ENCODE measurements around the gene GFAP. TPM values are rescaled to one million over a fixed set of nuclear protein-coding genes. Genes with fewer than 3 reads are reported as not detected.

Gene GFAP
- total RNA-seq, 1 donor from 2014 or later, result not detected

DNA sequence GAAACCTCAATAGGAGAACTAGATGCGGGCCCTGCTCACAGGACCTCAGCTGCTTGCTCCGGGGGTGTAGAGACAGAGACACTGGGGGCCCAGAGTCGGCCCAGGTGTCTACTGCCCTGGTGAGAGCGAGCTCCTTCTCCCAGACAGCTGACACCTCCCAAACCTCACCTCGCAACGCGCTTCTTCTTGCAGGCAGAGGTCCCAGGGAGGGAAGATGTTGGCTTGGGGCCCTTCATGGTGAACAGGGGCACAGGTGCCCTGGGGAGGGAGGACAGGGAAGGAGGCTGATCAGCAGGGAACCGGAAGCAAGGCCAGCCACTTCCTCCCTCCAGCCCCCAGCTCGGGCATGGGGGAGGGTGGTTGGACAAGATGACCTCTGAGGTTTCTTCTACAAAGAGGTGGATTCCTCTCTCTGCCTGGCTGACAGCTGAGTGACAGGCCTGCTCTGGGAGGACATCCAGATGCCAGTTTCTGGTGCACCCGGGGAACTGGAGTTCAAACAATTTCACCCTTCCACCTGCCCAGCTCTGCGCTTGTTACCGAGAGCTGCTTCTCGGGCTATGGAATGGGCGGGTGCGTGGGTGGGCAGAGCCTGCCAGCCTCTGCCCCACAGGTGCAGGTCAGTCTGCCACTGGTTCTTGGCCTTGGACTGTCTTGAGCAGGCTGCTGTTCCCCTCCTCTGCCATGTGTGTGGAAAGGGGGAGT, 11.7 kb upstream of the GFAP start:
- no peak for DNase-seq (ENCODE audit: low read depth)
- Histone ChIP-seq H3K9me3 (ENCODE audit: insufficient read depth, low read depth, low read length) (no peaks in the 10 kb centered on the region), H3K36me3 (ENCODE audit: insufficient read depth, low read length) (peaks cover 6% of the 10 kb centered on the region), H3K4me2 (ENCODE audit: low read length) (no peak overlapping the region), H3K79me2 (ENCODE audit: insufficient read depth, low read length) (no peaks in the 10 kb centered on the region), H3K4me3 (ENCODE audit: insufficient read depth, low read depth, low read length) (no peak overlapping the region), H2AFZ (ENCODE audit: low read depth, low read length) (no peak overlapping the region), H4K20me1 (ENCODE audit: insufficient read depth, low read length) (no peaks in the 10 kb centered on the region), H3K4me1 (ENCODE audit: insufficient read depth, low read length) (no peaks in the 10 kb centered on the region), H3K9ac (ENCODE audit: low read length) (no peak overlapping the region), H3K27me3 (ENCODE audit: insufficient read depth, low read length) (no peaks in the 10 kb centered on the region), H3K27ac (ENCODE audit: low read depth, low read length) (no peak overlapping the region)
- TF ChIP-seq EZH2 (IDR thresholded peaks at IDR 0.05; ENCODE audit: insufficient read depth, low read length), result no peak
- TF ChIP-seq, protein P1, sequence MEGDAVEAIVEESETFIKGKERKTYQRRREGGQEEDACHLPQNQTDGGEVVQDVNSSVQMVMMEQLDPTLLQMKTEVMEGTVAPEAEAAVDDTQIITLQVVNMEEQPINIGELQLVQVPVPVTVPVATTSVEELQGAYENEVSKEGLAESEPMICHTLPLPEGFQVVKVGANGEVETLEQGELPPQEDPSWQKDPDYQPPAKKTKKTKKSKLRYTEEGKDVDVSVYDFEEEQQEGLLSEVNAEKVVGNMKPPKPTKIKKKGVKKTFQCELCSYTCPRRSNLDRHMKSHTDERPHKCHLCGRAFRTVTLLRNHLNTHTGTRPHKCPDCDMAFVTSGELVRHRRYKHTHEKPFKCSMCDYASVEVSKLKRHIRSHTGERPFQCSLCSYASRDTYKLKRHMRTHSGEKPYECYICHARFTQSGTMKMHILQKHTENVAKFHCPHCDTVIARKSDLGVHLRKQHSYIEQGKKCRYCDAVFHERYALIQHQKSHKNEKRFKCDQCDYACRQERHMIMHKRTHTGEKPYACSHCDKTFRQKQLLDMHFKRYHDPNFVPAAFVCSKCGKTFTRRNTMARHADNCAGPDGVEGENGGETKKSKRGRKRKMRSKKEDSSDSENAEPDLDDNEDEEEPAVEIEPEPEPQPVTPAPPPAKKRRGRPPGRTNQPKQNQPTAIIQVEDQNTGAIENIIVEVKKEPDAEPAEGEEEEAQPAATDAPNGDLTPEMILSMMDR (IDR thresholded peaks at IDR 0.05; ENCODE audit: insufficient read depth, low read depth, low read length), result no peak
- no peak overlapping the region for H3K27ac Mint-ChIP-seq (ENCODE audit: unreplicated experiment)
- no peaks in the 10 kb centered on the region for H3K4me1 Mint-ChIP-seq (ENCODE audit: low read depth, unreplicated experiment)
- H3K36me3 Mint-ChIP-seq (ENCODE audit: low read depth, unreplicated experiment), result no peaks in the 10 kb centered on the region
- peaks cover 27% of the 10 kb centered on the region for H3K27me3 Mint-ChIP-seq (ENCODE audit: low read depth, unreplicated experiment)
- FAIRE-seq, result no peak
- H3K9me3 Mint-ChIP-seq (ENCODE audit: unreplicated experiment), result no peaks in the 10 kb centered on the region
- H3K4me3 Mint-ChIP-seq (ENCODE audit: unreplicated experiment), result no peak overlapping the region

DNA sequence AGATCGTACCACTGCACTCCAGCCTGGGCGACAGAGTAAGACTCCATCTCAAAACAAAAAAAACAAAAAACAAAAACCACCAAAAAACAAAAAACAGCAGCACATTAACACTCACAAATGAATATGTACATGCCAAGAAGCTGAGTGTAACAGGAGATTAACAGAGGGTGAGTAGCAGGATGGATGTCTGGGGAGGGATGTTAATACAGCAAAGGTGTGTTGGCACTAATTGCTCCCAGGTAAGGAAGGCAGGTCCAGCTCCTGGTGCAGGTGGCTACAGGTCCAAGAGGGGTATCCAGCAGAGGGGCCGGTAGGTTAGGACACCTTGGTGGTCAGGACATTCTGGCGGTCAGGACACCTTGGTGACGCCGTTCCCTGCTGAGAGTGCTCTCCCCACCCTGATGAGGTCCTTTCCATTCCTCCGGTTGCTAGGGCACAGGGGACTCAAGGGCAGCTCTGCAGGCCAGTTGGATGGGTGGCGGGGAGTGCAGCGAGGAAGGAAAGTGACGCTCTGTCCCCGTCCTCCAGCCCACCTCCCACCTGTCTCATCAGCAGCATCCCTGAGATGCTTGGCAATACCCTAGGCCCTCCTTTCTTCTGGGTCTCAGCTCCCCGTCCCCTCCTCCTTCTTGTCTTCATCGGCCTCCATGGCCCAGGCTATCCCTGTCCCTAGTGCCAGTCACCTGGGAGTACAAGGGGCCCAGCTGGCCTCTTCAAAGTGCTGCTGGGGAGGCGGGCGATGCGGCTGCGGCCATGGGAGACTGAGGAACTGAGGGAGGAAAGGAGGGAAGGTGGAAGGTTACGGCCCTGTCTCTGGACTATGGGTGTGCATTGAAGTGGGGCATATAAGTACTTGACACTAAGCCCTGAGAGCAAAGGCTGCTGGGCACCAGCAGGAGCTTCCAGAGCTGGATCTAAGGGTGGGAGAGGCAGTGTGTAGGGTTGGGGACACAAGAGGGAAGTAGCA, 10.7 kb upstream of the GFAP start:
- H3K27me3 ChIP-seq (ENCODE audit: insufficient read depth, low read length), result peaks cover 6% of the 10 kb centered on the region
- Mint-ChIP-seq H3K9me3 (ENCODE audit: unreplicated experiment) (no peaks in the 10 kb centered on the region), H3K36me3 (ENCODE audit: low read depth, unreplicated experiment) (no peaks in the 10 kb centered on the region), H3K4me1 (ENCODE audit: low read depth, unreplicated experiment) (no peaks in the 10 kb centered on the region), H3K27me3 (ENCODE audit: low read depth, unreplicated experiment) (peaks cover 29% of the 10 kb centered on the region), H3K27ac (ENCODE audit: unreplicated experiment) (no peak overlapping the region), H3K4me3 (ENCODE audit: unreplicated experiment) (no peak overlapping the region)
- no peak overlapping the region for H3K9ac ChIP-seq (ENCODE audit: low read length)
- H3K4me2 ChIP-seq (ENCODE audit: low read length), result no peak overlapping the region
- H4K20me1 ChIP-seq (ENCODE audit: insufficient read depth, low read length), result no peaks in the 10 kb centered on the region
- DNase-seq (ENCODE audit: low read depth) (no peak), FAIRE-seq (no peak)
- TF ChIP-seq, protein P1 (IDR thresholded peaks at IDR 0.05; ENCODE audit: insufficient read depth, low read depth, low read length), result no peak
- no peak for TF ChIP-seq EZH2 (IDR thresholded peaks at IDR 0.05; ENCODE audit: insufficient read depth, low read length)
- no peaks in the 10 kb centered on the region for H3K9me3 ChIP-seq (ENCODE audit: insufficient read depth, low read depth, low read length)
- H3K4me1 ChIP-seq (ENCODE audit: insufficient read depth, low read length), result no peaks in the 10 kb centered on the region
- H3K79me2 ChIP-seq (ENCODE audit: insufficient read depth, low read length), result no peaks in the 10 kb centered on the region
- peaks cover 6% of the 10 kb centered on the region for H3K36me3 ChIP-seq (ENCODE audit: insufficient read depth, low read length)
- H2AFZ ChIP-seq (ENCODE audit: low read depth, low read length), result no peak overlapping the region
- H3K4me3 ChIP-seq (ENCODE audit: insufficient read depth, low read depth, low read length), result no peak overlapping the region
- H3K27ac ChIP-seq (ENCODE audit: low read depth, low read length), result no peak overlapping the region

All from astrocyte (in vitro differentiated cells and primary cell).